HG02970 (cell line): ENCODE measurements around the gene ATP8A2.
"Not testable (repeated sequence)": the region's sequence is repeated elsewhere in the genome, so short reads cannot be mapped to it uniquely, and the experiment has no call there.

ENCODE experiments used
- ATAC-seq: cut with Tn5 transposase; IDR thresholded peaks from one replicate; pipeline ENCODE4 v1.9.1; 2021; ENCODE audit warnings: mild to moderate bottlenecking, moderate library complexity, moderate number of reproducible peaks; ENCODE audit not compliant: unreplicated experiment, low FRiP score

ATP8A2 gene

DNA sequence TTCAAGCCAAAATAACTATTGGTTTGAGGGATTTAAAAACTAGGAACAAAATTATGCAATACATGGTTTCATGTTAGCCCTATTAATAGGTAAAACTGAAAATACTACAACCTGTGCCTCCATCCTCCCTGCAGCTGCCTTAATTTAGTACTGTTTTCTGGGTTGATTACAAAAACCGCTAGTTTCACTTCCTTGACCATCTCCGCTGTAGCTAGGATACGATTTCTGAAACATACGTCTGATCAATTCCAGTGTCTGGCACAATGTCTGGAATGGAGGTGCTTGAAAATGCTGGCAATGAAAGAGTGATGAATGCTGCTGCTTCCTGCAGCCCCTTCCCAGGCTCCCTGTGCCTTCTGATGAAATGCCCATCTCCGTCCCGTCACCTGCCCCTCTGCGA, 406.6 kb downstream of the ATP8A2 start:
- no peak for ATAC-seq

DNA sequence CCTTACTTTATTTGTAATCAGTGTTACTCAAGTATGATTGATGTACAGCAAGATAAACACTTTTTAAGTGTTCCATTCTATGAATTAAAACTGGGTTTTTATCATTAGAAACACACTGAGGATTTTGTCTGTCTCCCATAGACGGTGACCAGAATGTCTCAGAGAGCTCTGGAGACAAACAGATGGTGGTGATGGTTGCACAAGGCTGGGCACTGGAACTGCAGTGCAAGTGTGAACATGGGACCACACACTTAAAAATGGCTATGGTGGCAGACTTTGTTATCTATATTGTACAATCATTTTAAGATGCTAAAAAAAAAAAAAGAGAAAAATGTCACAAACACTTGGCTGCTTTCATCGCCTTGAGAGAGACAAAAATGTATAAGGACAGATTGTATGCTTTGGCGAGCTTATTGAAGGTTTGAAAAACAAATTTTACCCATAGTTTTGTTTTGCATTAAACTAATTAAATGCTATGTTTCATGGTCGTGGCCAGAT, 407.1 kb downstream of the ATP8A2 start:
- ATAC-seq = no peak

DNA sequence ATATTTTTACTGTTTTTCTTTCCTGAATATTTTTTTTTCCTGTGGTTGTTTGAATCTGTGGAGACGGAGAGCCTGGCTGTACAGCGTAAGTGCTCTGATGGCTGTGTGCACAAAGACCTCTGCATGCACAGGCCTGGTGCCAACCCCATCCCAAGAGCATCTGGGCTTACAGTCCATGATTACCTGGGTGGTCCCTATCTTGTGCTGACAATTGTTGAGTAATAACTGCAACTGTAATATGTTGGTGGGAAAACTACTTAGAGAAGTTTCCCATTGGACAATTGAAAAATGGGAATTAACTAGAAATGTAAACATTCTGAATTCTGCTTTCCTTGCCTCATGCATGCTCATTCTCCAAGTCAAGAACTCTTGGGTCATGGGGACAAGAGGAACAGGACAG, 411.3 kb downstream of the ATP8A2 start:
- no peak for ATAC-seq

DNA sequence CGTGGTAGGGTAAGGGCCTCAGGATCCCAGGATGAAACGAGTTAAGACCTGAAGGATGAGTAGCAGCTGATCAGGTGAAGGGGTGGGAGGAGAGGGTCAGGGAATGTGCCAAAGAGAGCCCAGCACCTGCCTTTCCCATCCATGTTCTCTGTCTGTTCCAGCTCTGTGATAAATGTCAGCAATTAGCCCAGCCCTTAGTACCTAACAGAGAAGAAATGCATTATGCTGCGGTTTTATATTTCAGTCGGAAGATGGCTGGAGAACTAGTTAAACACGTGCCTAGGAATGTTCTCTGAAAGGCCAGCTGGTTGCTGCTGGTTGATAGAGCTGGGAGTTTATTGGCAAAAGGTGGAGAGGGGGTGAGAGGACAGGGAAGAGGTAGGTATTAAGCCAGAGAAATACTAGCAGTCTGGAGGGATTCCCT, 411.8 kb downstream of the ATP8A2 start:
- no peak for ATAC-seq

DNA sequence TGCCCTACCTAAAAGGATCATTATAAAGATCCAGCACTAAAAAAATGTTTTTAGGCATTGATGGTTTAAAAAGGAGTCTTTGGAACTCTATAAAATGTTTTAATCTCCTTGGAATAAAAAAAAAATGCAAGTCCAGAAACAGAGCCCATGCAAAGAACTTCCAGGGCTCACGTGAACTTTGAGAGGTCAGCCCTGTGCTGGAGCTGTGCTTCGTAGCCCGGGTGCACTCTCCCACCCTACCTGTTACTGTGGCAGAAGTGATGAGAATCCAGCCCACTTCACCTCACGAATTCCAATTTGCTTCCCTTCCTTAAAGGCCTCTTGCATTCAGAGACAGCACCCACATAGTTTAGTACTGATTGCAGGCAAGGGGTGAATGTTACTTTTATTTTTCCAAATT, 412.3 kb downstream of the ATP8A2 start:
- ATAC-seq = no peak

DNA sequence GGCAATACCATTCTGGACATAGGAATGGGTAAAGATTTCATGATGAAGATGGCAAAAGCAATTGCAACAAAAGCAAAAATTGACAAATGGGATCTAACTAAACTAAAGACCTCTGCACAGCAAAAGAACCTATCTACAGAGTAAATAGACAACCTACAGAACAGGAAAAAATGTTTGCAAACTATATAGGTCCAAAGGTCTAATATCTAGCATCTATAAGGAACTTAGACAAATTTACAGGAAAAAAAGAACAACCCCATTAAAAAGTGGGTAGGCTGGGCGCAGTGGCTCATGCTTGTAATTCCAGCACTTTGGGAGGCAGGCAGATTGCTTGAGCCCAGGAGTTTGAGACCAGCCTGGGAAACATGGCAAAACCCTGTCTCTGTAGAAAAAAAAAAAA, 418.4 kb downstream of the ATP8A2 start:
- not testable (repeated sequence) for ATAC-seq

DNA sequence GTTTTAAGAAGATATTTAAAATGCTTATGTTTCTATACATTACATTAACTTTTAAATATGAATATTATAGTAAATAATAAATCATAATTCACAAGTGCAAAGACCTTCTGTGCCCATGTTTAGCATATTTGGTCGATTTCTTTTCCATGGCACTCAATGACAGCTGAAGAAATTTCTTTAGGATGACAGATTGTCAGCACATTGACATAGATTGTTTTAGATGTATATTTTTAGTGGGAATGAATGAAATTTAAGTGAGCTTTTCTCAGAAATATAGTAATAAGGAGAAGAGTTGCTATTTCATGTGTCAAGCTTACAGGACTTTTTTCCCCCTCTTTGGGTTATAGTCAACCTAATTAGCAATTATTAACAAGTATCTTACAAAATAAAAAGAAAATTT, 423.5 kb downstream of the ATP8A2 start:
- no peak for ATAC-seq

DNA sequence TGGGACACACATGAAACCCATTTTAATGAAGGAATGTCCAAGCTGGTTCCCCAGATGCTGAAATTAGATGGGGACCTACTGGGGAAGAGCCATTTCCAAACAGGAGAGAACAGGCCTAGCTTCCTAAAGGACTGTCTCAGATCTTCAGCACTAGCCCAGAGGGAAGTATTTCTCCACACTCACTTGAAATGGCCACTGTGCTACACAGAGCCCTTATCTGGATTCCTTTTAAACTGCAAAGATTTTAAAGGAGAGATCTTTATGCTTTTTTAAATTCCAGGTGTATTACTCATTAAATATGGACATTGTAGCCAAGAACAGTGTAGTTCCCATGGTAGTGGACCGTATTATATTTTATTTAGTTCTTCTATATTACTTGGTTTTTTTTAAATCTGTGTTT, 424.7 kb downstream of the ATP8A2 start:
- no peak for ATAC-seq

DNA sequence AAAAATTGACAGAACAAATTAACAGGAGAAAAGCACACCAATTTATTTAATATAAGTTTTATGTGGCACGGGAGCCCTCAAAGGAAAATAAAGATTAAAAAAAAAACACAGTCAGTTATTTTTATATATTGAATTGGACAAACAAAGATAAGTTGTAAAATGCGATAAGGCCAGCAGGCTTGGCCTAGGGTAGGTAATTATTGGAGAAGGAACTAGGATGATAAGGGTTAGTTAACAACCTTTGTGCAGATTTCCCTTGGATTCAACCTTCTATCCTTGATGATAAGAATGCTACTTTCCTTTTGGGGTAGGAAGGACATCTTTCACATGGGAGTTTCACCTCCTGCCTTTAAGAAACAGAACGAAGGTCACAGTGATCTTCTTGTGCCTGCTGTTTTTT, 427.2 kb downstream of the ATP8A2 start:
- no peak for ATAC-seq

DNA sequence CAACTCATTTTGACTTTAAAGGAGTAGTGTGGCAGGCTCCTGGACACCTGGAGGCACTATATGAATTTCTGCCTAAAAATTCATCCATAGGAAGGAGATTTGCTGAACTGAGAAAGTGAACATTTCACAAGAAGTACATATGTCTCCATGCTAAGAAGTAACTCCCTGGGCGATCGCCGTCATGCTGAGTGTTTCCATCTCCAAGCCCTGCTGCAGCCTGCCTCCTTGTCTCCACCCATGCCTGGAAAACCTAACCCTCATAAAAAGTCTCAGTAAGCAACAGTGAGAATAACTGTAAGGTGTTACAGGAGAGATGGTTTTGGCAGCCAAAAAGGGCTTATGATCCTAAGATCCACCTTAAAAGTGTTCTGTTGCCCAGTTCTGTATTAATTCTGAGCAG, 428.7 kb downstream of the ATP8A2 start:
- ATAC-seq = no peak

DNA sequence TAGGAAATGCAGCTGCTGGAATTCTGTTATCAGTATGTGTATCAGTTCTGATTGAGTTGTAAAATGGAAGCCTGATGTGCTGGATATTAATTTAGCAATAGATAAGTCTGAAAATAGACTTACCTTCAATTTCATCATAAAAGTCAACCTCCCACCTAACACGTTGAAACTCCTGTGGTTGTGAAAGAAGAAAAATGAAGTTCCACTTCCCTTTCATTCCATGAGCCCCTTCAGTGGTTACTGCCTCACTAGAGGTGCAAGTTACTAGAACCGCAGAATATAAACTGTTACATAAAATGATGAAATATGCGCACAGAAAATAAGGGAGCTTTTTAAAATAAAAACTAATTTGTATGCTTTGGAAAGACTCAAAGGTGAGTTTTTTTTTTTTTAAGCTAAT, 430.8 kb downstream of the ATP8A2 start:
- no peak for ATAC-seq

DNA sequence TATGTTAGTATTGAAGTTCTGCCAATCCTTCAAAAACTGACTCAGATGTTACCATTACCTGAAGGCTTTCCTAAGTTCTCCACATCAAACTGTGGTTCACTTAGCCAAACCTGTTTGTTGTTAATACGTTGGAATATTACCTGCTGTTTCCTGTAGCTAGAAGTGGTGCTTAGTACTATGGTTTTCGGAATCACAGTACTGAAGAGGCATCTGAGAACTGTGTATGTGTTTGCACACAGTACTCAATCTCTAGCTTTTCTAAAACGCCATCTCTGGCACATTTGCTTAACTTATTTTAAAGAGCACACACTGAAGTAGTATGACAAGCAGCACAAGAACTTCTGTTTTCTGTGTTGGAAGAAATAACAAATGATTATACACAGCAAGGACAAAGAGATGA, 431.9 kb downstream of the ATP8A2 start:
- no peak for ATAC-seq

DNA sequence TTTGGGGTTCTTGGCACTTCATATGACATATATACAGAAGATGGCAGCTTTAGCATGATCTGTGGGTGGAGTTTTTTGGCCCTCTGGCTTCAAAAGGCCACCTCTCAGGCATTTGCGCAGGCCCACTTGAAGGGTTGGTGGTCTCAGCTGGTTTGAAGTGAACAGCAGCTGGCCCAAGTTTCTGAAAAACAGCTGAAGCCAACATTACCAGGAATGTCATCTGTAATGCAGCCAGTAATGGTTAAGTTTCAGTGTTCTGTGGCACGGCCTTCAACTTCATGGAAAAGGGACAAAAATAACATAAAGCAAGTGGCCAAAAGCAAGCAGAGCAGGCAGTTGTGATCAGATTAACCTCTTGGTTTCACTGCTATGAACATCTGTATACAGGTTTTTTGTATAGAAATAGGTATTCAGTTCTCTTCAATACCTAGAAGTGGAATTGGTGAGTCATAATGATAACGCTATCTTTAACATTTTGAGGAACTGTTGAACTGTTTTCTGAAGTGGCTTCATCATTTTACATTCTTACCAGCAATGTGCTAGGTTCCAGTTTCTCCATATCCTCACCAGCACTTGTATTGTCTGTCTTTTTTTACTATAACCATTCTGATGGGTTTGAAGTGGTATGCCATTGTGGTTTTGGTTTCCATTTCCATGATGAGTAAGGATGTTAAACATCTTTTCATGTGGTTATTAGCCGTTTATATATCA, 434.6 kb downstream of the ATP8A2 start:
- no peak for ATAC-seq

DNA sequence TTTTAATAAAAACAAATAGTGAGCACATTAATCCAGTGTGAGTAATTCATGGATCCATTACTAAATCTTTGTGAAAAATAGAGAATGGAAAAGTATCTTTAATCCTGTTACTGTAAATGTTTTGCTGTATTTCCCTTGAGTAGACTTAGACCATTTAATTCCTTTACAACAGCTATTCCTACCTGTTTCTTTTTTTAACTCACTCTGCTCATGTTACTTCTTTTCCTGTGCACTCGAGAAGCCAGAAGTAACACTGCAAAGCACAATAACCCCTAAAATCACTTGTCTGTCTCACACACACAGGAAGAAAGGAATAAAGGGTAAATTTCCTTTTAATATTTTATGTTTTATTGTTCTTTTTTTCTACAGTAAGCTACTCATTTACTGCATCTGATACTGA, 435.8 kb downstream of the ATP8A2 start:
- no peak for ATAC-seq

DNA sequence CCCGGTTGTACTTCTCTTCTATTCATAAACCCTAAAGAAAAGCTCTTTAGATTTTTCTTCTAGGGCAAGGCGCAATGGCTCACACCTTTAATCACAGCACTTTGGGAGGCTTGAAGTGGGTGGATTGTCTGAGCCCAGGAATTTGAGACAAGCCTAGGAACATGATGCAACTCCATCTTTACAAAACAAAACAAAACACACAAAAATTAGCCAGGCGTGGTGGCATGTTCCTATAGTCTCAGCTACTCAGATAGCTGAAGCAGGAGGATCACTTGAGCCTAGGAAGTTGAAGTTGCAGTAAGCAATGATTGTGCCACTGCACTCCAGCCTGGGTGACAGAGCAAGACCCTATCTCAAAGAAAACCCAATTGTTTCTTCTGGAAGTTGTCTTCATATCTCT, 439.7 kb downstream of the ATP8A2 start:
- no peak for ATAC-seq

DNA sequence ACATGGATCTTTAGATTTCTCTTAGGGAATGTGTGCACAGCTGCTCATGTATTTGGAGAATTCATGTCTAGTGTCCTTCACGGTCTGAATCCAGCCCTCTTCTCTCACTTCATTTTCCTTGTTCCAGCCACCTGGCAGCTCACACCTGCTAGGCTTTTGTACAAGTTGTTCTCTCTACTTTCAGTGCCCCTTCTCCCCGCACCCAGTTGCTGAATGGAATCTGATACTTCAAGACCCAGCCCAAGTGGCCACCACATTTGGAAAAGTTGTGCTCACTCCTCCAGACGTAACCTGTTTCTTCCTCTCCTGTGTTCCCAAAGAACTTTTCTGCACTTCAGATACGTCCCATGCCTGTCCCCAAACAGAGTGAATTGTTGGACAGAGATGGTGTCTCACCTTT, 444.5 kb downstream of the ATP8A2 start:
- no peak for ATAC-seq

DNA sequence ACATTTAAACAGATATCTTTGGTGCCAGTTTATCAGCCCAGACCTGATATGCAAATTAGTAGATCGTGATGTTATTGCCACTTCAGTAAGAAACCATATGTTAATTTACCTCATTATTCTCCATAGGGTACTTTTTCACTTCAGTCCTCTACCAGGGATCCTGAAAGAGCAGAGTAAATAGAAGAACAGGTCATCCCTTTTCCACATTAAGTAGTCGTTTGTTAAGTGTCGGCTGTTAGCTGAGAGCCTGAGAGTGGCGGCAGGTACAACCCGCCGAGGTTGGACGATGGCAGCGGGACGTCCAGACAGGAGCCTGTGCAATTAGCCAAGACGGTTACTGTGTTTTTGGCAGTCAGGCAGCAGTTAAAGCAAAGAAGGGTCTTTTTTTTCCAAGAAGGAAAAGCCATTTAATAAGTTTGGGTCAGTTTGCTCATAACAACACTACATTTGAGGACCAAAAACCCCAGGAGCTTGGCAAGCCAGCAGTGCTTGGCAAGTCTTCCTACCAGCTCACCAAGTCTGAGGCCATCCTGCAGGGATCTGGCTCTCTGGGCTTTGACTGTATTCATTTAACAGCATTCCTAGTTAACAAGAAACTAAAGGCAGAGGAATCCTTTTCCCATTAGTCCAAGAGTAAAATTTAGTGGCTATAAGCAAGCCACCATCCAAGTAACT, 448.2 kb downstream of the ATP8A2 start:
- ATAC-seq = no peak

DNA sequence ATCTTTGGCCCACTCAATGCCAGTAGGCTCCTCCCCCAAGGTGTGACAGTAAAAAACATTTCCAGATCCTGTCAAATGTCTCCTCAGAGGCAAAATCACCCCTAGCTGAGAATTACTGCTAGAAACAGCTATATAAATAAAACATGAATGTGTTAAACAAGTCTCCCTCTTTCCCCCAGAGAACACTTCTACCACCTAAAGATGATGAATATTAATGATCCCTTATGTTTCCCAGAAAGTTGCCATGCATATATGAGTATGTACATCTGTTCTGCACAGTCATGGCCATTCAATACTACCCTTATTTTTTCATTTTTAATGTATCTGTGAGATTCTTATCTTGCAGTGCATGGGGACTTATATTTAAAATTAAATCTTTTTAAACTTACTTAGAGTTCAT, 450.0 kb downstream of the ATP8A2 start:
- ATAC-seq = no peak

DNA sequence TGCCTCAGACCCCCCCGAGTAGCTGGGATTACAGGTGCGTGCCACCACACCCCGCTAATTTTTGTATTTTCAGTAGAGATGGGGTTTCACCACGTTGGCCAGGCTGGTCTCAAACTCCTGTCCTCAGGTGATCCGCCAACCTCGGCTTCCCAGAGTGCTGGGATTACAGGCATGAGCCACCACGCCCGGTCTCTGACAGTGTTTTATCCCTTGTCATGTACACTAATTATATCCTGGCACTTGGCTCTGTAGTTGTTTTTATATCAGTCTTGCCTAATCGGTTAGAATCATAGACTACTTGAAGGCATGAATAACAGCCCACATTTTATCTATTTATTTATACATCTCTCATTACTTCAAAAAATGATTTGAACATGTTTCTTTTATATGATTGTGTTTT, 455.4 kb downstream of the ATP8A2 start:
- not testable (repeated sequence) for ATAC-seq

DNA sequence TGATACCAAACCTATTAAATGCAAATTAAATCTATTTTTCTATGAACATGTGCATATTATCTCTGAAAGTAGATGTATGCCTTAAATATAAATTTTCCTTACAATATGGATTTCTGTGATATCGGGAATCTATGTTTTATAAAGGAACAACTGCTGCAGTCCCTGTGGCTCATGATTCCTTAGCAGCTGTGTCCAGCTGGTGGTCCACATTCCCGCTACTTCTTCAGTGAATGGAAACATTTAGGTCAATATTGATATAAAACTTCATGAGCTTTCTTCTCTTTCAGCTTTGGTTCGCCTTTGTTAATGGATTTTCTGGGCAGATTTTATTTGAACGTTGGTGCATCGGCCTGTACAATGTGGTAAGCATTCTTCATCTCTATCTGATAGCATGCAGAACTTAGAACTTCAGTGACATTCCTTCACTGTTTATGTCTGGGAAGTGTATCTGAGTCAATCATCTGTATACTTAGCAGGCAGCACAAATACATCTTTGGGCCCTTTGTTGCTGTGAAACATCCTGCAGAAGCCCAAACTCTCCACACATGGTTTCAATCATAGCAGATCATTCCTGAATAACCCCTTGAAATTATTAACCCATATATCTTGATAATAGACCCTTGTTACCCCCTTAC, 456.2 kb downstream of the ATP8A2 start:
- ATAC-seq = no peak

DNA sequence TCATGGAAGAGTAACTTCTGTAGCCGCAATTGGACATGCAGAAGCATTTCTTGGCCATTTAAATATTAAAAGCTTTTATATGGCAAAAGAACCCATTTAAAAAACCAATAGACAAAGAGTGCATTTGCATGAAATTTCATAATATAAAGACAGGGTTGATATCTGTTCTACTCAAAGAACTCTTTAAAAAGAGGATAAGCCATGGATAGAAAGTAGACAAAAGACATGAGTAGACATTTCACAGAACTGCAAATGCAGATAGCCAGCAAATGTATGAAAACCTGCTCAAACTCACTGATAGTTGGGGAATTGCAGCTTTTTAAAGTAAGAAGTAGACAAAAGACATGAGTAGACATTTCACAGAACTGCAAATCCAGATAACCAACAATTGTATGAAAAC, 462.0 kb downstream of the ATP8A2 start:
- no peak for ATAC-seq
